HCT116 (cell line): ENCODE data around the gene NSMCE4A. TPM values are rescaled to one million over a fixed set of nuclear protein-coding genes. Genes with fewer than 3 reads are reported as not detected.

Source experiments
- ATAC-seq: fragments of 200-7000 bp; cut with Tn5 transposase; 2 replicates; pipeline ENCODE4 v1.9.1; 2020; ENCODE audit warnings: mild to moderate bottlenecking, moderate library complexity
- BruUV-seq: library from RNA; stranded (reverse); fragments of 400-500 nt; replicated peaks from 2 replicates; lab custom pipeline; 2021; lab: Mats Ljungman, UMichigan
- CTCF ChIA-PET: fragments of 300-600 bp; sonication (Branson Sonifier 250); formaldehyde crosslinking; loops from one replicate; lab custom pipeline; 2021; ENCODE audit warnings: antibody characterized with exemption; lab: Charles Lee
- POLR2A ChIA-PET: fragments of 300-600, 350-600 bp; sonication (Branson Sonifier 250); formaldehyde crosslinking; loops from one replicate; lab custom pipeline; 2021; ENCODE audit warnings: antibody characterized with exemption; lab: Charles Lee
- RAD21 ChIA-PET, 2 experiments: fragments of 300-600 bp; sonication (Branson Sonifier 250); formaldehyde crosslinking; loops; one replicate each; lab custom pipeline; 2023; ENCODE audit warnings: low total read pairs in 2 of 2; ENCODE audit not compliant: uncharacterized antibody in 2 of 2, unreplicated experiment in 2 of 2, low non-redundant PET in 1 of 2; lab: Charles Lee
- DNase-seq: peaks from one replicate; pipeline ENCODE4 v3.0.0-alpha.2; 2010; ENCODE audit warnings: low read depth, low spot score
- H2AFZ ChIP-seq: fragments of 200-600 bp; shearing (Covaris generic), sonication (generic); 2 replicates; pipeline ENCODE4 v1.6.1; 2017; ENCODE audit warnings: low read depth, mixed run types, mixed read lengths, antibody characterized with exemption, low read length; ENCODE audit not compliant: poor library complexity, severe bottlenecking
- H3K27ac ChIP-seq: 2 replicates; pipeline ENCODE4 v1.5.1; 2012; ENCODE audit warnings: low read depth, low read length
- H3K27me3 ChIP-seq: fragments of 200-600 bp; sonication (generic); 2 replicates; pipeline ENCODE4 v1.6.1; 2016; ENCODE audit warnings: mixed run types, low read length, mixed read lengths; ENCODE audit not compliant: insufficient read depth
- H3K36me3 ChIP-seq, 2 experiments: fragments of 200-500 bp in 1 of 2; fragments of 200-600 bp in 1 of 2; sonication (Bioruptor generic) in 1 of 2; sonication (generic) in 1 of 2; 2 replicates each; pipeline versions ENCODE4 v1.5.1 to v1.6.1; 2014 to 2016; ENCODE audit warnings: low read length in 2 of 2, inconsistent platforms in 1 of 2, mixed read lengths in 1 of 2, mixed run types in 1 of 2; ENCODE audit not compliant: insufficient read depth in 2 of 2, control insufficient read depth in 1 of 2
- H3K4me1 ChIP-seq, 2 experiments: fragments of 200-600 bp in 1 of 2; sonication (generic) in 1 of 2; 2 replicates each; pipeline versions ENCODE4 v1.5.1 to v1.6.1; 2012 to 2017; ENCODE audit warnings: low read length in 2 of 2, inconsistent platforms in 1 of 2, mild to moderate bottlenecking in 1 of 2, mixed read lengths in 1 of 2, mixed run types in 1 of 2, moderate library complexity in 1 of 2; ENCODE audit not compliant: insufficient read depth in 2 of 2, control insufficient read depth in 1 of 2
- H3K4me2 ChIP-seq: fragments of 200-600 bp; sonication (generic); 2 replicates; pipeline ENCODE4 v1.6.1; 2017; ENCODE audit warnings: mixed run types, low read length, mixed read lengths
- H3K4me3 ChIP-seq, 2 experiments: fragments of 200-600 bp in 1 of 2; sonication (generic) in 1 of 2; replicated peaks in 1 of 2; 2 replicates each; pipeline ENCODE4 v1.5.1; 2011 to 2016; ENCODE audit warnings: low read length in 2 of 2, control low read depth in 1 of 2, low read depth in 1 of 2, mild to moderate bottlenecking in 1 of 2, mixed read lengths in 1 of 2, mixed run types in 1 of 2
- H3K79me2 ChIP-seq: fragments of 200-600 bp; sonication (generic); 2 replicates; pipeline ENCODE4 v1.6.1; 2017; ENCODE audit warnings: mild to moderate bottlenecking, mixed run types, low read length, moderate library complexity, mixed read lengths; ENCODE audit not compliant: insufficient read depth
- H3K9ac ChIP-seq: fragments of 200-600 bp; sonication (generic); 2 replicates; pipeline ENCODE4 v1.6.1; 2016; ENCODE audit warnings: low read length, mixed read lengths
- H3K9me2 ChIP-seq: fragments of 200-600 bp; sonication (generic), shearing (Covaris generic); 2 replicates; pipeline ENCODE4 v1.6.1; 2017; ENCODE audit warnings: mixed run types, mild to moderate bottlenecking, moderate library complexity; ENCODE audit not compliant: insufficient read depth
- H3K9me3 ChIP-seq, 2 experiments: fragments of 200-500 bp in 1 of 2; fragments of 200-600 bp in 1 of 2; sonication (Bioruptor generic) in 1 of 2; sonication (generic) in 1 of 2; 2 replicates each; pipeline ENCODE4 v1.6.1; 2014 to 2017; ENCODE audit warnings: low read length in 2 of 2, mixed read lengths in 2 of 2, inconsistent platforms in 1 of 2, low read depth in 1 of 2, mild to moderate bottlenecking in 1 of 2, mixed run types in 1 of 2, moderate library complexity in 1 of 2; ENCODE audit not compliant: control insufficient read depth in 1 of 2, insufficient read depth in 1 of 2
- H4K20me1 ChIP-seq: fragments of 200-600 bp; sonication (generic), shearing (Covaris generic); 2 replicates; pipeline ENCODE4 v1.6.1; 2017; ENCODE audit warnings: mixed run types, mild to moderate bottlenecking, moderate library complexity; ENCODE audit not compliant: insufficient read depth
- CBX3 ChIP-seq: IDR thresholded peaks from 2 replicates; pipeline ENCODE4 v1.6.1; 2012; ENCODE audit warnings: low read depth
- ELF1 ChIP-seq: IDR thresholded peaks from 2 replicates; pipeline ENCODE4 v1.6.1; 2012; ENCODE audit warnings: low read depth, borderline replicate concordance
- EZH2 ChIP-seq: fragments of 200-600 bp; sonication (generic); IDR thresholded peaks from 2 replicates; pipeline ENCODE4 v1.6.1; 2017; ENCODE audit warnings: antibody characterized with exemption, mixed run types
- EZH2phosphoT487 ChIP-seq: fragments of 200-600 bp; IDR thresholded peaks from 2 replicates; pipeline ENCODE4 v1.6.1; 2018; ENCODE audit warnings: antibody characterized with exemption, borderline replicate concordance
- JUND ChIP-seq: IDR thresholded peaks from 2 replicates; pipeline ENCODE4 v1.6.1; 2012
- POLR2A ChIP-seq: IDR thresholded peaks from 2 replicates; pipeline ENCODE4 v1.7.0; 2011; ENCODE audit warnings: borderline replicate concordance; ENCODE audit not compliant: insufficient read depth, insufficient read length; ENCODE audit errors: extremely low read depth
- RAD21 ChIP-seq: IDR thresholded peaks from 2 replicates; pipeline ENCODE4 v1.6.1; 2012; ENCODE audit warnings: low read depth, mild to moderate bottlenecking
- SIN3A ChIP-seq: IDR thresholded peaks from 2 replicates; pipeline ENCODE4 v1.6.1; 2012; ENCODE audit warnings: low read depth
- SP1 ChIP-seq: IDR thresholded peaks from 2 replicates; pipeline ENCODE4 v1.6.1; 2012; ENCODE audit warnings: low read depth
- SRF ChIP-seq: IDR thresholded peaks from 2 replicates; pipeline ENCODE4 v1.6.1; 2012; ENCODE audit warnings: low read depth
- TCF7L2 ChIP-seq: IDR thresholded peaks from 2 replicates; pipeline ENCODE4 v1.7.0; 2011; ENCODE audit warnings: borderline replicate concordance, inconsistent platforms; ENCODE audit not compliant: insufficient read depth, insufficient read length; ENCODE audit errors: extremely low read depth
- YY1 ChIP-seq: IDR thresholded peaks from 2 replicates; pipeline ENCODE4 v1.6.1; 2011; ENCODE audit warnings: low read length, low read depth, moderate library complexity, mild to moderate bottlenecking; ENCODE audit not compliant: insufficient replicate concordance; ENCODE audit errors: extremely low read depth
- ZFX ChIP-seq: fragments of 450-650 bp; IDR thresholded peaks from 2 replicates; pipeline ENCODE4 v1.6.1; 2017
- intact Hi-C: fragments of 100-400 bp; cut with micrococcal nuclease; formaldehyde crosslinking; loops from 2 replicates; pipeline ENCODE4 v1.10.0; 2022
- total RNA-seq: library from RNA; stranded (reverse); gene quantifications from one replicate; pipeline ENCODE4 v1.2.1, GENCODE V29; 2021; ENCODE audit not compliant: unreplicated experiment
- TF ChIP-seq, protein P1 (sequence below), 3 experiments: fragments of 200-600 bp in 1 of 3; sonication (generic) in 1 of 3; IDR thresholded peaks in 2 of 3; conservative IDR thresholded peaks in 1 of 3; 2 replicates each; pipeline ENCODE4 v1.5.1; 2012 to 2017; ENCODE audit warnings: low read depth in 2 of 3, low read length in 2 of 3, antibody characterized with exemption in 1 of 3, borderline replicate concordance in 1 of 3, control low read depth in 1 of 3, mild to moderate bottlenecking in 1 of 3, mixed read lengths in 1 of 3, mixed run types in 1 of 3, moderate library complexity in 1 of 3; ENCODE audit not compliant: insufficient read depth in 1 of 3
- TF ChIP-seq, protein P2 (sequence below): IDR thresholded peaks from 2 replicates; pipeline ENCODE4 v1.6.1; 2011; ENCODE audit warnings: mild to moderate bottlenecking, low read length, moderate library complexity; ENCODE audit not compliant: insufficient replicate concordance; ENCODE audit errors: extremely low read depth
- TF ChIP-seq, protein P3 (sequence below): IDR thresholded peaks from 2 replicates; pipeline ENCODE4 v1.6.1; 2012
- TF ChIP-seq, protein P4 (sequence below): IDR thresholded peaks from 2 replicates; pipeline ENCODE4 v1.6.1; 2012

NSMCE4A gene
- total RNA-seq, 1 experiment from 2014 or later = 70.6 TPM

DNA sequence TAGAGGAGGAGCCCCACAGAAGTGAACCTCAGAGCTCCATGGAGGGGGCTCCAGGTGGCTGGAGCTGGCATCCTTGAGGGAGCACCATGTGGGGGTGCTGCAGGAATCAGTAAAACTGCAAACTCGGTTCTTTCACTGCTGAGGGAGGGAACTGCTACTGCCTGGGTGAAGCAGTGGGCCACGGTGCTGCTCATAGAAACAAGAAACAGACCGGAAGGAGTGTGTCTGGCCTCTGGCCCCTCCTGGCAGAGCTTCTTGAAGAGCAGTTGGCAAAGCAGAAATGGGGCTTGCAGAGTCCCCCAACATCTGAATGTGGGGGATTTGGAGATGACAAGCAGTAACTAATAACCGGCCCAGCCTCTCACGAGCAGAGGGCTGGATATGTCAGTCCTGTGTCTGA, 37.7 kb upstream of the NSMCE4A start:
- Histone ChIP-seq H3K27ac (no peak overlapping the region), H2AFZ (no peak overlapping the region), H3K36me3 (no peaks in the 10 kb centered on the region), H3K9ac (no peak overlapping the region), H3K27me3 (no peaks in the 10 kb centered on the region), H3K79me2 (no peaks in the 10 kb centered on the region), H4K20me1 (no peaks in the 10 kb centered on the region), H3K9me2 (no peaks in the 10 kb centered on the region), H3K4me1 (no peaks in the 10 kb centered on the region), H3K4me2 (no peak overlapping the region), H3K9me3 (no peaks in the 10 kb centered on the region), H3K4me3 (no peak overlapping the region)
- intact Hi-C loops = no loop called here
- ATAC-seq = no peak
- CTCF ChIA-PET = interaction anchor here (1.0 kb wide), 1 partner anchor 42 kb away, joined by 3 read pairs; no protein-coding TSS in a partner anchor
- POLR2A ChIA-PET = no interaction called here
- TF ChIP-seq RAD21 (no peak), TCF7L2 (no peak), SIN3A (no peak), ELF1 (no peak), EZH2phosphoT487 (no peak), JUND (no peak), CBX3 (no peak), ZFX (no peak), SRF (no peak), POLR2A (no peak), EZH2 (no peak), YY1 (no peak), SP1 (no peak)
- TF ChIP-seq, protein P1, sequence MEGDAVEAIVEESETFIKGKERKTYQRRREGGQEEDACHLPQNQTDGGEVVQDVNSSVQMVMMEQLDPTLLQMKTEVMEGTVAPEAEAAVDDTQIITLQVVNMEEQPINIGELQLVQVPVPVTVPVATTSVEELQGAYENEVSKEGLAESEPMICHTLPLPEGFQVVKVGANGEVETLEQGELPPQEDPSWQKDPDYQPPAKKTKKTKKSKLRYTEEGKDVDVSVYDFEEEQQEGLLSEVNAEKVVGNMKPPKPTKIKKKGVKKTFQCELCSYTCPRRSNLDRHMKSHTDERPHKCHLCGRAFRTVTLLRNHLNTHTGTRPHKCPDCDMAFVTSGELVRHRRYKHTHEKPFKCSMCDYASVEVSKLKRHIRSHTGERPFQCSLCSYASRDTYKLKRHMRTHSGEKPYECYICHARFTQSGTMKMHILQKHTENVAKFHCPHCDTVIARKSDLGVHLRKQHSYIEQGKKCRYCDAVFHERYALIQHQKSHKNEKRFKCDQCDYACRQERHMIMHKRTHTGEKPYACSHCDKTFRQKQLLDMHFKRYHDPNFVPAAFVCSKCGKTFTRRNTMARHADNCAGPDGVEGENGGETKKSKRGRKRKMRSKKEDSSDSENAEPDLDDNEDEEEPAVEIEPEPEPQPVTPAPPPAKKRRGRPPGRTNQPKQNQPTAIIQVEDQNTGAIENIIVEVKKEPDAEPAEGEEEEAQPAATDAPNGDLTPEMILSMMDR (IDR thresholded peaks at IDR 0.05 in 2 of 3, conservative IDR thresholded peaks at IDR 0.05 in 1 of 3; ENCODE audit: borderline replicate concordance in 1 of 3, insufficient read depth in 1 of 3, low read depth in 2 of 3, low read length in 2 of 3) = no peak
- TF ChIP-seq, protein P2, sequence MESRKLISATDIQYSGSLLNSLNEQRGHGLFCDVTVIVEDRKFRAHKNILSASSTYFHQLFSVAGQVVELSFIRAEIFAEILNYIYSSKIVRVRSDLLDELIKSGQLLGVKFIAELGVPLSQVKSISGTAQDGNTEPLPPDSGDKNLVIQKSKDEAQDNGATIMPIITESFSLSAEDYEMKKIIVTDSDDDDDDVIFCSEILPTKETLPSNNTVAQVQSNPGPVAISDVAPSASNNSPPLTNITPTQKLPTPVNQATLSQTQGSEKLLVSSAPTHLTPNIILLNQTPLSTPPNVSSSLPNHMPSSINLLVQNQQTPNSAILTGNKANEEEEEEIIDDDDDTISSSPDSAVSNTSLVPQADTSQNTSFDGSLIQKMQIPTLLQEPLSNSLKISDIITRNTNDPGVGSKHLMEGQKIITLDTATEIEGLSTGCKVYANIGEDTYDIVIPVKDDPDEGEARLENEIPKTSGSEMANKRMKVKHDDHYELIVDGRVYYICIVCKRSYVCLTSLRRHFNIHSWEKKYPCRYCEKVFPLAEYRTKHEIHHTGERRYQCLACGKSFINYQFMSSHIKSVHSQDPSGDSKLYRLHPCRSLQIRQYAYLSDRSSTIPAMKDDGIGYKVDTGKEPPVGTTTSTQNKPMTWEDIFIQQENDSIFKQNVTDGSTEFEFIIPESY = no peak
- TF ChIP-seq, protein P3, sequence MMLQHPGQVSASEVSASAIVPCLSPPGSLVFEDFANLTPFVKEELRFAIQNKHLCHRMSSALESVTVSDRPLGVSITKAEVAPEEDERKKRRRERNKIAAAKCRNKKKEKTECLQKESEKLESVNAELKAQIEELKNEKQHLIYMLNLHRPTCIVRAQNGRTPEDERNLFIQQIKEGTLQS = no peak
- TF ChIP-seq, protein P4, sequence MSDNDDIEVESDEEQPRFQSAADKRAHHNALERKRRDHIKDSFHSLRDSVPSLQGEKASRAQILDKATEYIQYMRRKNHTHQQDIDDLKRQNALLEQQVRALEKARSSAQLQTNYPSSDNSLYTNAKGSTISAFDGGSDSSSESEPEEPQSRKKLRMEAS = no peak
- no peak for DNase-seq
- no TSS peak for BruUV-seq
- RAD21 ChIA-PET = no interaction called here
